GM12865 (cell line): ENCODE data around the gene SDC3.

Source experiments
- DNase-seq: peaks from one replicate; pipeline ENCODE4 v3.0.0; 2010; ENCODE audit warnings: low read depth
- H3K4me3 ChIP-seq: 2 replicates; pipeline ENCODE4 v1.5.1; 2011; ENCODE audit warnings: mild to moderate bottlenecking, low read depth, low read length, control low read depth
- TF ChIP-seq, protein P1 (sequence below): IDR thresholded peaks from 2 replicates; pipeline ENCODE4 v1.5.1; 2011; ENCODE audit warnings: low read length, control low read depth, low read depth, inconsistent platforms; ENCODE audit not compliant: insufficient read depth; ENCODE audit errors: missing control alignments

SDC3 gene

GRCh38 chr1:30822006-30822405, 86.6 kb downstream of the SDC3 start:
- no peak for DNase-seq
- TF ChIP-seq, protein P1, sequence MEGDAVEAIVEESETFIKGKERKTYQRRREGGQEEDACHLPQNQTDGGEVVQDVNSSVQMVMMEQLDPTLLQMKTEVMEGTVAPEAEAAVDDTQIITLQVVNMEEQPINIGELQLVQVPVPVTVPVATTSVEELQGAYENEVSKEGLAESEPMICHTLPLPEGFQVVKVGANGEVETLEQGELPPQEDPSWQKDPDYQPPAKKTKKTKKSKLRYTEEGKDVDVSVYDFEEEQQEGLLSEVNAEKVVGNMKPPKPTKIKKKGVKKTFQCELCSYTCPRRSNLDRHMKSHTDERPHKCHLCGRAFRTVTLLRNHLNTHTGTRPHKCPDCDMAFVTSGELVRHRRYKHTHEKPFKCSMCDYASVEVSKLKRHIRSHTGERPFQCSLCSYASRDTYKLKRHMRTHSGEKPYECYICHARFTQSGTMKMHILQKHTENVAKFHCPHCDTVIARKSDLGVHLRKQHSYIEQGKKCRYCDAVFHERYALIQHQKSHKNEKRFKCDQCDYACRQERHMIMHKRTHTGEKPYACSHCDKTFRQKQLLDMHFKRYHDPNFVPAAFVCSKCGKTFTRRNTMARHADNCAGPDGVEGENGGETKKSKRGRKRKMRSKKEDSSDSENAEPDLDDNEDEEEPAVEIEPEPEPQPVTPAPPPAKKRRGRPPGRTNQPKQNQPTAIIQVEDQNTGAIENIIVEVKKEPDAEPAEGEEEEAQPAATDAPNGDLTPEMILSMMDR, result no peak
- no peak overlapping the region for H3K4me3 ChIP-seq

- no peak for DNase-seq
- H3K4me3 ChIP-seq, result no peak overlapping the region
- TF ChIP-seq, protein P1, result no peak
Observed at GRCh38 chr1:30820299-30820698, 88.3 kb downstream of the SDC3 start.
